ENCODE data around the gene DYRK1A. TPM values are rescaled to one million over a fixed set of nuclear protein-coding genes. Genes with fewer than 3 reads are reported as not detected.

DYRK1A gene
- polyA plus RNA-seq, 1 donor from 2014 or later, result 94.8 TPM

DNA sequence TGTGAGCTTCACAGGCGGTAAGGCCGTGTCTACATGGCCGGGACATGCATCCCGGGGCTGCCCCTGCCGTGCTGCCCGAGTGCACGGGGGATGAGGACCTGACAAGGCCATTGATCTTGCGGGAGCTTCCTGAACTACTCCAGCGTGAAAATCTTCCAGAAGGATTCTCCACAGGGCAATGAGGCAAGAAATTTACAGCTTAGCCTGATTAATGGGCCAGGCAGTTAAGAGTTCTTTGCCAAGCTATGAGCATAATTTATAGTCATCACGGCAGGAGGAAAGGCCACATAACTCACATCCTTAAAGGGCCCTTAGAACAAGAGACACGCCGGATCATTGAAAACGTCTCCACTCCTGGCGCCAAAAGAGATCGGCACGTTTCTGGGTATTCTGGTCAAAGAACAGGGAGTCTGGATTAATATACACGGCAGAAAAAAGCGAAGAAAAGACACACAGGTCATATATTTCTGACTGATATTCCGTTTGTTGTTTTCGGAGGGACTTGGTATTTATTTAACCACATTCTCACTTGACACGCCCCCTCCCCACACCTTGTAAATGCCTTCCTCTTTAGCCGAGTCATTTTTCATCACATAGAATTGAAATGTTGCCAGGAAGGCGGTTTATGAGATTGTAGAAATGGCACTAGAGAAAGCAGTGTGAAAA is 180.5 kb downstream of the DYRK1A start:
- Histone ChIP-seq H3K4me3 (ENCODE audit: low read length) (no peak overlapping the region), H3K9me2 (ENCODE audit: insufficient read depth, low read length) (no peaks in the 10 kb centered on the region), H4K20me1 (ENCODE audit: insufficient read depth) (no peaks in the 10 kb centered on the region), H3K9me3 (ENCODE audit: low read length) (no peaks in the 10 kb centered on the region), H3K27ac (ENCODE audit: low read length) (no peak overlapping the region), H3K27me3 (ENCODE audit: insufficient read depth, low read depth, low read length) (no peaks in the 10 kb centered on the region), H3K9ac (ENCODE audit: low read length) (no peak overlapping the region), H3K4me2 (ENCODE audit: low read length) (no peak overlapping the region), H3F3A (ENCODE audit: insufficient read depth, low read length, poor library complexity, severe bottlenecking) (no peaks in the 10 kb centered on the region), H3K36me3 (ENCODE audit: insufficient read depth, low read length) (no peaks in the 10 kb centered on the region), H3K79me2 (replicated peaks; ENCODE audit: insufficient read depth, low read length) (no peaks in the 10 kb centered on the region), H2AFZ (ENCODE audit: low read depth, low read length) (no peak overlapping the region)
- TF ChIP-seq, protein P1, sequence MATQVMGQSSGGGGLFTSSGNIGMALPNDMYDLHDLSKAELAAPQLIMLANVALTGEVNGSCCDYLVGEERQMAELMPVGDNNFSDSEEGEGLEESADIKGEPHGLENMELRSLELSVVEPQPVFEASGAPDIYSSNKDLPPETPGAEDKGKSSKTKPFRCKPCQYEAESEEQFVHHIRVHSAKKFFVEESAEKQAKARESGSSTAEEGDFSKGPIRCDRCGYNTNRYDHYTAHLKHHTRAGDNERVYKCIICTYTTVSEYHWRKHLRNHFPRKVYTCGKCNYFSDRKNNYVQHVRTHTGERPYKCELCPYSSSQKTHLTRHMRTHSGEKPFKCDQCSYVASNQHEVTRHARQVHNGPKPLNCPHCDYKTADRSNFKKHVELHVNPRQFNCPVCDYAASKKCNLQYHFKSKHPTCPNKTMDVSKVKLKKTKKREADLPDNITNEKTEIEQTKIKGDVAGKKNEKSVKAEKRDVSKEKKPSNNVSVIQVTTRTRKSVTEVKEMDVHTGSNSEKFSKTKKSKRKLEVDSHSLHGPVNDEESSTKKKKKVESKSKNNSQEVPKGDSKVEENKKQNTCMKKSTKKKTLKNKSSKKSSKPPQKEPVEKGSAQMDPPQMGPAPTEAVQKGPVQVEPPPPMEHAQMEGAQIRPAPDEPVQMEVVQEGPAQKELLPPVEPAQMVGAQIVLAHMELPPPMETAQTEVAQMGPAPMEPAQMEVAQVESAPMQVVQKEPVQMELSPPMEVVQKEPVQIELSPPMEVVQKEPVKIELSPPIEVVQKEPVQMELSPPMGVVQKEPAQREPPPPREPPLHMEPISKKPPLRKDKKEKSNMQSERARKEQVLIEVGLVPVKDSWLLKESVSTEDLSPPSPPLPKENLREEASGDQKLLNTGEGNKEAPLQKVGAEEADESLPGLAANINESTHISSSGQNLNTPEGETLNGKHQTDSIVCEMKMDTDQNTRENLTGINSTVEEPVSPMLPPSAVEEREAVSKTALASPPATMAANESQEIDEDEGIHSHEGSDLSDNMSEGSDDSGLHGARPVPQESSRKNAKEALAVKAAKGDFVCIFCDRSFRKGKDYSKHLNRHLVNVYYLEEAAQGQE (IDR thresholded peaks at IDR 0.05; ENCODE audit: borderline replicate concordance), result no peak
- TF ChIP-seq SMC3 (conservative IDR thresholded peaks at IDR 0.05; ENCODE audit: poor library complexity) (no peak), RAD21 (conservative IDR thresholded peaks at IDR 0.05) (no peak), EP300 (conservative IDR thresholded peaks at IDR 0.05; ENCODE audit: poor library complexity, severe bottlenecking) (no peak), POLR2AphosphoS5 (IDR thresholded peaks at IDR 0.05) (no peak), EZH2 (IDR thresholded peaks at IDR 0.05; ENCODE audit: borderline replicate concordance, insufficient read depth, low read length, poor library complexity, severe bottlenecking) (no peak), TAF1 (IDR thresholded peaks at IDR 0.05; ENCODE audit: low read depth) (no peak), MXI1 (conservative IDR thresholded peaks at IDR 0.05; ENCODE audit: poor library complexity, severe bottlenecking) (no peak)
- TF ChIP-seq, protein P2, sequence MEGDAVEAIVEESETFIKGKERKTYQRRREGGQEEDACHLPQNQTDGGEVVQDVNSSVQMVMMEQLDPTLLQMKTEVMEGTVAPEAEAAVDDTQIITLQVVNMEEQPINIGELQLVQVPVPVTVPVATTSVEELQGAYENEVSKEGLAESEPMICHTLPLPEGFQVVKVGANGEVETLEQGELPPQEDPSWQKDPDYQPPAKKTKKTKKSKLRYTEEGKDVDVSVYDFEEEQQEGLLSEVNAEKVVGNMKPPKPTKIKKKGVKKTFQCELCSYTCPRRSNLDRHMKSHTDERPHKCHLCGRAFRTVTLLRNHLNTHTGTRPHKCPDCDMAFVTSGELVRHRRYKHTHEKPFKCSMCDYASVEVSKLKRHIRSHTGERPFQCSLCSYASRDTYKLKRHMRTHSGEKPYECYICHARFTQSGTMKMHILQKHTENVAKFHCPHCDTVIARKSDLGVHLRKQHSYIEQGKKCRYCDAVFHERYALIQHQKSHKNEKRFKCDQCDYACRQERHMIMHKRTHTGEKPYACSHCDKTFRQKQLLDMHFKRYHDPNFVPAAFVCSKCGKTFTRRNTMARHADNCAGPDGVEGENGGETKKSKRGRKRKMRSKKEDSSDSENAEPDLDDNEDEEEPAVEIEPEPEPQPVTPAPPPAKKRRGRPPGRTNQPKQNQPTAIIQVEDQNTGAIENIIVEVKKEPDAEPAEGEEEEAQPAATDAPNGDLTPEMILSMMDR (IDR thresholded peaks at IDR 0.05; ENCODE audit: poor library complexity, severe bottlenecking), result no peak

DNA sequence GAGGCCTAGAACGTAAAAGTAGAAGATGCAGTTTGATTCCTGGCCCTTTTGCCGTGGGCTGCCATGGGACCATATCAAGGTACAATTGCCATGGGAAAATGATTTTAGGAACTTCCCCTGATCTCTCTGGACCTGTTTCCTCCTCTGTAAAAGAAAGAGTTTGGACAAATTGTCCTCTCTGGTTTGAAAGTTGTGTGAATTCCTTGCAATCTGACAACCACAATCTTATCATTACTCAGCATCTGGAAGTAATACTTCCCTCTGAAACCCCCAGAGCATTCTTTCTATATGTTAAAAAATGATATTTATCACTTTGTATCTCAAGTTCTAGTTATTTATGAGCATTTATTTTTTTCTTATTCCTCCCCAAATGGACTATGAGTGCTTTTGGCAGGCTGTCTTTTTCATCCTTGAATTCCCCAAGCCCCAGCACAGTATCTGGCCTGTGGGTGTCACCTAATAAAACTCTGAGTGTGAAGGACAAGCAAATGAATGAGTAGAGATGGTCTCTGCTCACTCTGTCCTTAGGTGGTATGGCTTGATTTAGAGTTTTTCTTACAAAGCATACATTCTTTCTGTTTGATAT is 181.1 kb downstream of the DYRK1A start:
- Histone ChIP-seq H3K79me2 (replicated peaks; ENCODE audit: insufficient read depth, low read length) (no peaks in the 10 kb centered on the region), H3K36me3 (ENCODE audit: insufficient read depth, low read length) (no peaks in the 10 kb centered on the region), H3K9ac (ENCODE audit: low read length) (no peak overlapping the region), H3F3A (ENCODE audit: insufficient read depth, low read length, poor library complexity, severe bottlenecking) (no peaks in the 10 kb centered on the region), H4K20me1 (ENCODE audit: insufficient read depth) (no peaks in the 10 kb centered on the region), H3K4me2 (ENCODE audit: low read length) (no peak overlapping the region), H3K4me3 (ENCODE audit: low read length) (no peak overlapping the region), H3K9me3 (ENCODE audit: low read length) (no peaks in the 10 kb centered on the region), H2AFZ (ENCODE audit: low read depth, low read length) (no peak overlapping the region), H3K9me2 (ENCODE audit: insufficient read depth, low read length) (no peaks in the 10 kb centered on the region), H3K27ac (ENCODE audit: low read length) (no peak overlapping the region), H3K27me3 (ENCODE audit: insufficient read depth, low read depth, low read length) (no peaks in the 10 kb centered on the region)
- TF ChIP-seq POLR2AphosphoS5 (IDR thresholded peaks at IDR 0.05) (no peak), MXI1 (conservative IDR thresholded peaks at IDR 0.05; ENCODE audit: poor library complexity, severe bottlenecking) (no peak)
